Measurements from ENCODE around the gene MVD.

The MVD gene

DNA sequence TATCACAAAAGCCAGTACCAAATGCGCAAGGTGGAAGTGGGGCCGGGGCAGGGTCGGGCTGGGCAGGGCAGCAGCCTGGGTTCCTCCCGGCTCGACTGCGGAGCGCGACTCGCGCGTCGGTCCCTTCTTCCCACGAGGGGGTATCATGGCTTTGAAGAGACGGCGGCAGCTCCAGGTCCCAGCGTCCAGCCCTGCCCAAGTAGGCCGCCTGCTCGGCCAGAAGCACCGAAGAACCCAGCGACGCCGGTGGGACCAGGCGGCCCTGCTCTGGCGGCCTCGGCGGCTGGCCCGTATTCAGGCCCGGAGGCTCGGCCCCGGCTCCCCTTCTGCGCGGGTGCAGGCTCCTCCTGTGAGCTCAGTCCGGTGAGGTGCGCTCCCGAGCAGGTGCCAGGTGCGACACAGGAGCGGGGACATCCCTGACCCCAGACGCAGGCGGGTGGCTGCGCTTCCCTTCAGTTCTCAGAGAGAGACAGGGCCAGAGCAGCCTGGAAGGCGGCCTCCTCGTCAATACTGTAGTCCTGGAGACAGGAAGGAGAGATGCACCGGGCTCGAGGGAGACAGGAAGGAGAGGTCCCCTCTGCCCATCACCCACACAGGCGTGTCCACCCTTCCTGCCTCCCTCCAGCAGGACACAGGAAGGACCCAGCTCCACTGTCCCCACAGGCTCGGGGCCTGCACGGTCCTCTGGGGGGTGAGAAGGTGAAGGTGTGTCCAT lies 34.4 kb upstream of the MVD start:
- DNase-seq: no peak

DNA sequence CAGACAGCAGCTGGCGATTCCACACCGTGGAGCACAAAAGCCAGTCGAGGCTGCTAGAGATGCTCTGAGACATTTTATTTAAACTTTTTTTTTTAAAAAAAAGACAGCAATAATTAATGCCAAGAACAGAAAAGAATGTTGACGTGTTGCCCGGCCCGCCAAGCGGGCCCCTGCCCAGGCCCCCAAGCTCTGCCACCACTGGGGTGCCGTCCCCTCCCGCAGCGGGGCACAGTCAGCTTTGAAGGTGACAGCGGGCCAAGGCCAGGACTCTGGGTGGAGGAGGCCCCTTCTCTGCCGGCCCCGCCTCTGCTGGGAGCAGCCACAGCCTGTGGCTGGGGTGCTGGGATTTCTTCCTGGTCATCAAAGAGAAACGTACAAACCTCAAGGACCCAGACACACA lies 33.5 kb upstream of the MVD start:
- DNase-seq: no peak

- no peak for DNase-seq
Observed at GRCh38 chr16:88695753-88696152, 32.9 kb upstream of the MVD start.

- no peak for DNase-seq
Observed at GRCh38 chr16:88695218-88695617, 32.3 kb upstream of the MVD start.

DNA sequence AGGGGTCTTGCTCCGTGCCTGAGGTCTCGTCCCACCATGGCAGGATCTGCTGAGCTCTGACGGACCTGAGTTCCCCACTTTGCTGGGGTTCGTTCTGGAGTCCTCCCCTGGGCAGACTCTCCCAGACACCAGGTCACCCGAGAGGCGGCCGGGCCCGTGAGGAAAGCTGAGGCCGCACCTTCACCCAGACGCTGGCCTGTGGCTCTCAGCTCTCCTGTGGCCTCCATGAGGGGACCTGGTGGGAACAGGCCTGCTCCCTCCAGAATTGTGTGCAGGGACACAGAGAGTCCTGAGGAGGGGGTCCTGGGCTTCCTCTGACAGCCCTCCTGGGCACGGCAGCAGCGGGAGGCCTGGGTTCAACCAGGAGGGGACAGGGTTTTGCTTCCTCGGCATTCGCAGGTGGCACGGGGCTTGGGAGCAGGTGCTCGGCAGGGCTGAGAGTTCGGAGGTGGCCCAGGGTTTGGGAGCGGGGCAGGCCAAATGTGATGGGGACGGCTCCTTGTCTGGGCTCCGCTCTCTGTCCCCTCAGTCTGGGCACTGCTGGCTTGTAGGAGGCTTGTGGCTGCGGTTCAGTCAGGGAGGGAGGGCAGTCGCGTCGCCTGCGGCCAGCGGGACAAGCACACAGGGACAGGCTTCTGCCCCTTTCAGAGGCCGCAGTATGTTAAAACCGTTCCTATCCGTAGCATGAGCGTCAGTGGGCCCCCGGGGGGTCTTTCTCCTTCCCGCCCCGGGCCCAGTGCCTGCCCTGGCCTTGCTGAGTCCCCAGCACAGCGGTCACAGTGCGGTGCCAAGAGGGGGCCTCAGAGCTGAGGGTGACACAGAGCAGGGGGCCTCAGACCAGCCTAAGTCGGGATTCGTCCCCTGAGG lies 31.6 kb upstream of the MVD start:
- DNase-seq: no peak

DNA sequence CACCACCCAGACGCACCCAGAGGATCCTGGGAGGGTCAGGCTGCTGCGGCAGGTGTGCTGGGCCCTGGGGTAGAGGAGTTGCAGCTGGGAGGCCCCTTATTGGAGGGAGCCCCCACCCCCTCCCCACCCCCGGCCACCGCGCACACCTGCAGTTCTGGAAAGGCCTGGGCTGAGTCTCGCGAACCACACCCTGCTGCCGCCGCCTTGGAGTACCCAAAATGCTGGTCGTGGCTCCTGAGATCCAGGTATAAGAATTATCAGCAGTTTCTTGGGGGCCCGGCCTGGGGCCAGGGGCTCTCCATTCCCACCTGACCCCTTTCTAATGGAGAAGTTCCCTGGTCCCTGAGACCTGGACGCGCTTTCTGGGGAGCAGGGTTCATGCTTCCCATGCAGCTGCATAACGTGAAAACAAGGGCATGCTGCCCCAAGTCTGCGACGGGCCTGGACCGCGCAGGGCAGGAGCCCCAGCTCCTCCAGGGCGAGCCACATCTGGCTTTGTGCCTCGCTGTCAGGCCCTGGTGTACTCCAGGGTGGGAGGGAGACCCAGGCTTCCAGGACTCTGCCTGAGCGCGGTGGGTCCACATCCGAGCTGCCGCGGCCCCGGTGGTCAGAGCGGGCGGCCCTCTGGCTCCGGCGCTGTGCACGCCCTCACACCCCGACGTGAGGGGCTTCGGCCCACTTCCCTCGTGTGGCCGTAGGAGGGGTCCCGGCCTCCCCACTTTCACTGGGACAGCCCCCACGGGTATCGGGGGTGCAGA lies 30.7 kb upstream of the MVD start:
- DNase-seq: no peak

GRCh38 chr16:88692861-88693260 lies 30.0 kb upstream of the MVD start:
- DNase-seq: no peak

DNA sequence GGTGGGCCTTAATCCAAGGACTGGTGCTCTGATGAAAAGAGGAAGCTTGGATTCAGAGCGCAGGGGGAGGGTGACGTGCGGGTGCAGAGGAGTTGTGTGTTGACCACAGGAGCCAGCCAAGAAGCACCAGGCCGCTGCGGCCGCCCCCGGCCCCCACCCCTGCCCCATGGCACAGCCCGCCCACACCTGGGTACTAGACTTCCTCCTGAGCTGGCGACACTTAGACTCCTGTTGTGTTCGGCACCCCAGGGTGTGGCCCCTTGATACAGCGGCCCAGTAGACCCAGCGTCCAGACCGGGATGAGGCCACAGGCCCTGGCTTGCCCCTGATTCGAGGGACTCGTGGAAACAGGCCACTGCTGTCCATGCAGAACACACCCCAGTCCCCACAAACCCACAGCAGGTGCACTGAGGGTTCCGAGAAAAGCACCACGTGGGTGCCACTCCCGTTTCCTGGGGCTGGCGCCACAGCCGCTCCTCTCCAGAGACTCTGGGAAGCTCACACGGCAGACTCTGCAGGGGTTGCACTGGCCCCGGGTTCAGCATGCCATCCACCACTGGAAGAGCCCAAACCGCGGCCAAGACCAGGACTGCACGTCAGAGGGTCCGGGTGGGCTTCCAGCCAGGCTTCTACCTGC lies 29.2 kb upstream of the MVD start:
- DNase-seq: no peak

DNA sequence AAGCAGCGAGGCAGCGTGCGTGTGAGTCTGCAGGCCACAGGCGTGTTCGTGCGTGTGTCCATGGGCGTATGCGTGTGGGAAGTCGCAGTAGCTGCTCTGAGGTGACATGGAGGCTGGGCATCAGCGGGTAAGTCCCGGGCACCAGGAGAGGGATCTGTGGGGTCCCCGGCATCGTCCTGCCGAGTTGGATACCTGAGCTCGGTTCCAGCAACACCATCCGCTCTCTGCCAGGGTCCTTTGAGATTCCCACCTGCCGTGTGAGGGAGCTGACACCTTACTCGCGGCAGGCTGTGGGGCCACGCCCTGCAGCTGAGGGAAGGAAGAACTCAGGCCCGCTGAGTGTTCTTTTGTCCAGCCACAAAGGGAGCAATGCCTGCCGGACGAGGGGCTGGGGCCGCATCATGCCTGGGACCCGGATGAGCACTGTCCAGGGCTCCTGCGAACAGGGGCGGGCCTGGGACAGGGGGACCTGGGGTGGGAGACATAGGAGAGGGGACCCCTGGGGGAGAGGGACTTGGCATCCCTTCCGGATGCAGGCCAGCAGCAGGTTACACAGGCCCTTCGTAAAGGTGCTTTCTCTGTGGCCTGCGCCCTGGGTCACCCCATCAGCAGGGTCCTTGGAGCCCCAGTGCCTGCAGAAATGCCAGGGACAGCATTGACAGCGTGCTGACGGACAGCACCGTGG lies 28.4 kb upstream of the MVD start:
- DNase-seq: no peak

DNA sequence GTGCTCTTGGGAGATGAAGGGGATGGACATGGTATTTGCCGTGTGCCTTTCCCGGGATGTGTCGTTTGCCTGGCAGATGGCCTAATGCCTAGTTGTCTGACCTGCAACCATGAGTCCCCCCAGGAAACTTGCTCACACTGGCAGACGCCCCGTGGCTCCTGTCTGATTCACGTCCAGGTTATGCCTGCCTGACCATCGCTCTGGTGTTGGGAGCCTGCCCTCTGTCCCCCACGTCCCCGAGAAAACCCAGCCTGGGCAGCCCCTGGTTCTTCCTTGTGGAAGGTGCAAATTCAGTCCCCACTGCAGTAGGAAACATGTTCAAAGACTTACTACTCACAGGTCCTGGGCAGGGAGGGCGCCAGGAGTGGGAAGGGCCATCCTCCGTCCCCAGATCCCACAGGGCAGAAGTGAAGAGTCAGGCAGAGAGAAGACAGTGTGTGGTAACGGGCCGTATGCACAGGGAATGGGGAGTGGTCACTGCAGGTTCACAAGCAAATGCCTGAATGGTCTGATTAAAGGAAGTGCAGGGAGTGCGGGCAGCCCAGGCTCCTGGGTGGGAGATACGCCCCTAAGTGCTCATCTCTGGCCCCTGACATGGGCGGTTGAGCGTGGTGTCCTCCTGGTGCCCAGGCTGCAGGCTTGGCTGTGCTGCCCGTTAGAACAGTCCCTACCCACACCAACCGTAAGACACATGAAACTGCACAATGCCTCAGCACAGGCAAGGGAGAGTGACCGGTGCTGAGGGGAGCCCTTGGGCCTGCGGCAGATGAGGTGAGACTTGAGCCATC lies 27.6 kb upstream of the MVD start:
- DNase-seq: no peak

GRCh38 chr16:88688013-88688778 lies 25.3 kb upstream of the MVD start:
- DNase-seq: no peak

- no peak for DNase-seq
Observed at GRCh38 chr16:88687676-88688012, 24.8 kb upstream of the MVD start.

DNA sequence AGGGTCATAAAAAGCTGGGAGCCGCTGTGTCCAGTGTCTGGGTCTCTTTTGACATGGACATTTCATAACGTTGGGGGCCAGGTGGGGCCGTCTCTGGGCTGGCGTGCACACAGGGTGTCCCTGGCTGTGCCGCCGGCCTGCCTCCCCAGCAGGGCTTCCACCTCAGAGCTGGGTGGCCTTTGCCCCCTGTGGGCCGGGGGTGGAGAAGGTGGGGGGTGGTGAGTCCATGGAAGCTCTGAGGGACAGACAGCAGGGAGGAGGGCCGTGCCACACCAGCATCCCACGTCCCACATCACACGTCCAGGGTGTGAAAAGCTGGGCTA lies 24.3 kb upstream of the MVD start:
- no peak for DNase-seq

GRCh38 chr16:88686439-88687253 lies 23.8 kb upstream of the MVD start, which contains the start of gene SNAI3:
TSS of gene SNAI3 (minus strand) at chr16:88686507. CDS start at chr16:88686406, 101 bp downstream.
- DNase-seq: peak; percentile 78

GRCh38 chr16:88686062-88686438 lies 23.2 kb upstream of the MVD start:
- peak; percentile 53 for DNase-seq

DNA sequence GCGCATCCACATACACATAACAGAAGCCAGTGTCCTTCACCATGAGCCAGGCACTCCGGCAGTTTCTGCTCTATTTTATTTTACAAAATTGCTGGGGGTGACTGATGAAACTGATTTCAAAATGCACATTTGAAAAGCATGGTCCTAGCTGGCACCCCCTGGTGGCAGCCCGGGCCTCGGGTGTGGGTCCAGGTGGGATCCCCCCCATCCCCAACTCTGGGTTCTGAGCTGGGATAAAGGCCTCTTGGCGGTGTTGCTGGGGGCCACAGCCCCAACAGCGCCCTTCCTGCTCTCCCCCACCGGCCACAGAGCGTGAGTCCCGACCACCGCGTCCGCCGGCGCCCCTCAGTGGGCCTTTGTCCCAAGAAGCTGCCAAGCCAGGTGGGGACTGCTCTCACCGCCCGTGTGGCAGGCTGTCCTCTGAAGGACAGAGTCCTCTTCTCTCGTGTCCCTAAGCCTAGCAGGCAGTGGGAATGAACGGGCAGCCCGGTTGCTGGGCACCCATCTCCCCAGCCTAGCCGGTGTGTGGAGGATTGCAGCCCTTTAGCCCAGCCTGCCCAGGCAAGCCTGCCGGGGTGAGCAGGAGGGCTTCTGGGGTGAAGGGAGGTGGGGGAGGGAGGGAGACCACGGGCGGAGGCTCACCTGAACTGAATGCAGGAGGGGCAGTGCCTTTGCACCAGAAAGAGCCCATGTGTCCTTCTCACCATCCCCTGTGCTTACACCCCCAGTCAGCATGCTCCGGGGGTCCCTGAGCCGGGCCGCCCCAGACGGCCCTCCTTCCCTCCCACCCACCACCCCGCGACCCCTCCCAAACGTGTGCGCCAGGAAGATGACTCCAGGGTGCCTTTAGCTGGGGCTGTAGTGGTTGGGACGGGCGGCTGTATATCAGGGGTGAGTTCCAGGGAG lies 22.5 kb upstream of the MVD start:
- no peak for DNase-seq

GRCh38 chr16:88684569-88685155 lies 21.8 kb upstream of the MVD start:
- DNase-seq: no peak

DNA sequence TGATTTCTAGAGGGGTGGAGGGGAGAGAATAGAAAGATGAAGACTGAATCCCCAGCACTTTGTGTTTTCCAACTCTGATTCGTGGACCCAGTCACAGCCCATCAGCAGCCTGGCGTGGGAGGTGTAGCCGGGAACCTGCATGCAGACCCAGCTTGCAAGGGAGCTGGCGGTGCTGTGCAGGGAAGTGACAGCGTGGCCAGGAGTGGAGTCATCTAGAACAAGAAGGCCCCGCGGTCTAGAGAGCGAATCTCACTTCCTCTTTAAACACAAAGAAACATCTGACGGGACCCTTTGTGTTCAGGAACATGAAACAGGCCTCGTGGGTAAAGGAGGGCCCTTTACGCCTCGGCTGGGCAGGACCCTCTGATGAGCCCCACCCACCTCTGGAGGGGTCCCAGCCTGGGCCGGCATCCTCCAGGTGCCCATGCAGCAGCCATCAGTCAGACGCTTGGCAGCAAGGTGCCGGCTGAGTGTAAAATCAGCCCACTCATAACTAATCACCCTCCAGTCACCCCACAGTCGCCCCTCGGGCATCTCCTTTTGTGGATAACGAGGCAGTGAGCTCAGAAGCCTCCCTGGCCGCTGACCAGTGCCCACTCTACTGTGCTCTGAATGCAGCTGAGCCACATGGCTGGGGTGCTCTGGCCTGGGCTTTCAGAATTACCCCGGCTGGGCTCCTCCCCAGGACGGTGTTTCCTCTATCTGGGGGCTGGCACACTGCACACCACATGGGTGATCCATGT lies 19.0 kb upstream of the MVD start:
- DNase-seq: peak; percentile 55
